ENCODE results near the gene PPP2R5A.

The PPP2R5A gene

DNA sequence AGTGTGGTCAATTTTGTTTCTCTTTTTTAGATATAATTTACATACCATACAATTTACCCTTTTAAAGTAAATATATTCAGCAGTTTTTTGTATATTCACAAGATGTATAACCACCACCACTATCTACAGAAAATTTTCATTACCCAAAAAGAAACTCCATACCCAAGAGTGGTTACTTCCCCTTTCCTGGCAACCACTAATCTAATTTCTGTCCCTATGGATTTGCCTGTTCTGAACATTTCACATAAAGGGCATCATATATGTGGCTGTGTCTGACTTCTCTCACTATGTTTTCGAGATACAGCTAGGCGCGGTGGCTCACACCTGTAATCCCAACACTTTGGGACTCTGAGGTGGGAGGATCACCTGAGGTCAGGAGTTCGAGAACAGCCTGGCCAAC is 115.8 kb downstream of the PPP2R5A start:
- Histone ChIP-seq H3K4me3 (ENCODE audit: control insufficient read depth in 1 of 7, extremely low read depth in 1 of 7, insufficient read depth in 4 of 7, low read depth in 2 of 7, low read length in 6 of 7) (no peak overlapping the region), H3K27me3 (replicated peaks in 2 of 5; ENCODE audit: control insufficient read depth in 4 of 5, insufficient read depth in 5 of 5, low read length in 4 of 5) (no peaks in the 10 kb centered on the region), H3K9me3 (ENCODE audit: control extremely low read depth in 1 of 5, control insufficient read depth in 4 of 5, insufficient read depth in 2 of 5, low read depth in 1 of 5, low read length in 4 of 5) (peaks cover 1 to 21% (median 11%) of the 10 kb centered on the region in 5 experiments), H3K27ac (ENCODE audit: insufficient read depth in 1 of 2, low read depth in 1 of 2, low read length in 2 of 2, poor library complexity in 1 of 2, severe bottlenecking in 2 of 2) (no peak overlapping the region), H3K4me1 (ENCODE audit: control extremely low read depth in 1 of 4, control insufficient read depth in 4 of 4, insufficient read depth in 4 of 4, low read length in 3 of 4) (no peaks in the 10 kb centered on the region), H3K36me3 (ENCODE audit: control insufficient read depth in 4 of 4, insufficient read depth in 4 of 4, low read length in 3 of 4) (peaks cover 18 to 68% (median 49%) of the 10 kb centered on the region in 4 experiments)
- ChIA-PET CTCF (interaction anchor here (1.2 kb wide), 1 partner anchor 55 kb away, joined by 4 read pairs; no protein-coding TSS in a partner anchor), POLR2A (no interaction called here)
- WGBS (ENCODE audit: insufficient coverage) = 97% methylated on average over 4 of the region's 4 CpGs
- no peak for DNase-seq

DNA sequence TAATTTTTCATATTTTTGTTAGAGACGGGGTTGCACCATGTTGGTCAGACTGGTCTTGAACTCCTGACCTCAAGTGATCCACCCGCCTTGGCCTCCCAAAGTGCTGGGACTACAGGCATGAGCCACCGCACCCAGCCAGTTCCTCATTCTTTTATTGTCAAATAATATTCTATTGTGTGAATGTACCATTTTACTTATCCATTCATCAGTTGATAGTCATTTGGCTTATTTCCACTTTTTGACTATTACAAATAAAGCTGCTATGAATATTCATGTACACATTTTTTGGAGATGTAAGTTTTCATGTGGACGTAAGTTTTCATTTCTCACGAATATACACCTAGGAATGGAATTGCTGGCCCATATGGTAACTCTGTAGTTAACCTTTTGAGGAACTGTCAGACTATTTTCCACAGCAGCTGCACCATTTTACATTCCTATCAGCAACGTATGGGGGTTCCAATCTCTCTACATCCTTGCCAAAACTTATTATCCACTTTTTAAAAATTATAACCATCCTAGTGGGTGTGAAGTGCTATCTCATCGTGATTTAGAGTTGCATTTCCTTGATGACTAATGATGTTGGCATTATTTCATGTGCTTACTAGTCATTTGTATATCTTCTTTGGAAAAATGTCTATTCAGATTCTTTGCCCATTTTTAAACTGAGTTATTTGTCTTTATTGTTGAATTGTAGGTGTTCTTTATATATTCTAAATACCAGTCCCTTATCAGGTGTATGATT is 116.8 kb downstream of the PPP2R5A start:
- peak in 2 of 3 donors; percentile 20 to 21 for DNase-seq
- Histone ChIP-seq H3K9me3 (ENCODE audit: control extremely low read depth in 1 of 5, control insufficient read depth in 4 of 5, insufficient read depth in 2 of 5, low read depth in 1 of 5, low read length in 4 of 5) (peaks cover 1 to 18% (median 11%) of the 10 kb centered on the region in 5 experiments), H3K27ac (ENCODE audit: insufficient read depth in 1 of 2, low read depth in 1 of 2, low read length in 2 of 2, poor library complexity in 1 of 2, severe bottlenecking in 2 of 2) (no peak overlapping the region), H3K4me3 (ENCODE audit: control insufficient read depth in 1 of 7, extremely low read depth in 1 of 7, insufficient read depth in 4 of 7, low read depth in 2 of 7, low read length in 6 of 7) (no peak overlapping the region), H3K27me3 (replicated peaks in 2 of 5; ENCODE audit: control insufficient read depth in 4 of 5, insufficient read depth in 5 of 5, low read length in 4 of 5) (no peaks in the 10 kb centered on the region), H3K36me3 (ENCODE audit: control insufficient read depth in 4 of 4, insufficient read depth in 4 of 4, low read length in 3 of 4) (peaks cover 26 to 73% (median 57%) of the 10 kb centered on the region in 4 experiments), H3K4me1 (ENCODE audit: control extremely low read depth in 1 of 4, control insufficient read depth in 4 of 4, insufficient read depth in 4 of 4, low read length in 3 of 4) (no peaks in the 10 kb centered on the region)
- ChIA-PET CTCF (interaction anchor here (1.2 kb wide), 1 partner anchor 54 kb away, joined by 4 read pairs; no protein-coding TSS in a partner anchor), POLR2A (no interaction called here)
- WGBS (ENCODE audit: insufficient coverage) = 100% methylated on average over 1 of the region's 7 CpGs

DNA sequence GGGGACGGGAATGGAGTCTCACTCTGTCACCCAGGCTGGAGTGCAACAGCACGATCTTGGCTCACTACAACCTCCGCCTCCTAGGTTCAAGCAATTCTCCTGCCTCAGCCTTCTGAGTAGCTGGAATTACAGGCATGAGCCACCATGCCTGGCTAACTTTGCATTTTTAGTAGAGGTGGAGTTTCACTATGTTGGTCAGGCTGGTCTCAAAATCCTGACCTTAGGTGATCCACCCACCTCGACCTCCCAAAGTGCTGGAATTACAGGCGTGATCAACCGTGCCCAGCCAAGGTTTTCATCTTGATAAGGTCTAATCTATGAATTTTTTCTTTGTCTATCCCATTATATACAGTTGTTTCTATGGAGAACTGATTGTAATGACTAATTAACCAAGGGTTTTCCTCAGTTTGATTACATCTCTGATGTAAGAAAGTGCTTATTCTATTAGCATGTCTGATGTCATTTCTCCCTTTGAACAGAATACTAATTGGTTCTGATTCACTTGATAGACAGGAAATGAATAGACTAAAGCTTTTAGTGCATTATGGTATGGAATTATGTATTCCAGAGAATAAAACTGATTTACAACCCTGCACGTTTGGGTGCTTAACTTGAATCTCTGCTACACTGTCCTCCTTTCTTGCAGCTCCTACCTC is 117.6 kb downstream of the PPP2R5A start:
- Histone ChIP-seq H3K36me3 (ENCODE audit: control insufficient read depth in 4 of 4, insufficient read depth in 4 of 4, low read length in 3 of 4) (peaks cover 29 to 71% (median 55%) of the 10 kb centered on the region in 4 experiments), H3K27ac (ENCODE audit: insufficient read depth in 1 of 2, low read depth in 1 of 2, low read length in 2 of 2, poor library complexity in 1 of 2, severe bottlenecking in 2 of 2) (no peak overlapping the region), H3K9me3 (ENCODE audit: control extremely low read depth in 1 of 5, control insufficient read depth in 4 of 5, insufficient read depth in 2 of 5, low read depth in 1 of 5, low read length in 4 of 5) (peaks cover 1 to 13% (median 4%) of the 10 kb centered on the region in 5 experiments), H3K4me1 (ENCODE audit: control extremely low read depth in 1 of 4, control insufficient read depth in 4 of 4, insufficient read depth in 4 of 4, low read length in 3 of 4) (no peaks in the 10 kb centered on the region), H3K4me3 (ENCODE audit: control insufficient read depth in 1 of 7, extremely low read depth in 1 of 7, insufficient read depth in 4 of 7, low read depth in 2 of 7, low read length in 6 of 7) (no peak overlapping the region), H3K27me3 (replicated peaks in 2 of 5; ENCODE audit: control insufficient read depth in 4 of 5, insufficient read depth in 5 of 5, low read length in 4 of 5) (no peaks in the 10 kb centered on the region)
- ChIA-PET POLR2A (no interaction called here), CTCF (no interaction called here)
- WGBS (ENCODE audit: insufficient coverage) = 100% methylated on average over 5 of the region's 7 CpGs
- DNase-seq = no peak

DNA sequence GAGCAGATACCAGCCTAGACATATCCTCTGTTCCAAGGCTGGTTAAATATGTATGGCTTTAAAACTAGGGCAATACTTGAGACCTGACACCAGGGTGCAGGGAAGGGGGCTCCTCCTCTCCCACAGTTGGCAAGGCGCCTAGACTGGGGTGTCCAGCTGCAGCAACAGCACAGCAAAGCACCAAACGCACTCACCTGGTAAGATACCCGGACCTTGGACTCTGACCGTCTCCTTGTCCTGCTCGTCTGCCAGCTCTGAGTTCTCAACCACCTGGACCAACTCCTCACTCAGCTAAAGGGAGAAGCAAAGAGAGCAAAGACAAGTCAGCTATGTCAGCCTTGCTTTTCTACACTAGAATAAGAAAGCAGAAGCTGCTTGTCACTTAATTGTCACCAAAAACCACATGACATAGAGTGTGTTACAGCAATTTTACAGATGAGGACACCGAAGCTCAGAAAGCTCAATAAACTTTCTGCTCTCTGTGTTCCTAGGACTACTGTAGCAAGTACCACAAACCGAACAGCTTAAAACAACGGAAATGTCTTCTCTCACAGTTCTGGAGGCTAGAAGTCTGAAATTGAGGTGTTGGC is 125.1 kb downstream of the PPP2R5A start:
- no peak overlapping the region for H3K27ac ChIP-seq (ENCODE audit: insufficient read depth in 1 of 2, low read depth in 1 of 2, low read length in 2 of 2, poor library complexity in 1 of 2, severe bottlenecking in 2 of 2)
- peaks cover 4 to 32% (median 17%) of the 10 kb centered on the region in 4 experiments for H3K4me1 ChIP-seq (ENCODE audit: control extremely low read depth in 1 of 4, control insufficient read depth in 4 of 4, insufficient read depth in 4 of 4, low read length in 3 of 4)
- DNase-seq = no peak
- H3K36me3 ChIP-seq (ENCODE audit: control insufficient read depth in 4 of 4, insufficient read depth in 4 of 4, low read length in 3 of 4) = peaks cover 29 to 62% (median 46%) of the 10 kb centered on the region in 4 experiments
- CTCF ChIA-PET = interaction anchor here (1.2 to 1.6 kb wide), 3 partner anchors 20 to 340 kb away, joined by 4 to 5 read pairs (median 4); no protein-coding TSS in a partner anchor
- WGBS (ENCODE audit: insufficient coverage) = 100% methylated on average over 8 of the region's 8 CpGs
- H3K27me3 ChIP-seq (replicated peaks in 2 of 5; ENCODE audit: control insufficient read depth in 4 of 5, insufficient read depth in 5 of 5, low read length in 4 of 5) = no peaks in the 10 kb centered on the region
- H3K4me3 ChIP-seq (ENCODE audit: control insufficient read depth in 1 of 7, extremely low read depth in 1 of 7, insufficient read depth in 4 of 7, low read depth in 2 of 7, low read length in 6 of 7) = no peak overlapping the region
- H3K9me3 ChIP-seq (ENCODE audit: control extremely low read depth in 1 of 5, control insufficient read depth in 4 of 5, insufficient read depth in 2 of 5, low read depth in 1 of 5, low read length in 4 of 5) = peaks cover 0 to 2% (median 0%) of the 10 kb centered on the region in 5 experiments
- POLR2A ChIA-PET = no interaction called here
